ENCODE data around the gene ELOVL7. TPM values are rescaled to one million over a fixed set of nuclear protein-coding genes. Genes with fewer than 3 reads are reported as not detected.

ELOVL7 gene
- polyA plus RNA-seq, 1 of the 3 experiments (the other 2 are of a cell fraction): 0.07 TPM

- 70% methylated on average over 5 of the region's 5 CpGs for WGBS (ENCODE audit: low lambda C conversion rate)
- CTCF ChIA-PET: no interaction called here
- no peaks in the 10 kb centered on the region for H3F3A ChIP-seq (replicated peaks; ENCODE audit: insufficient read depth)
Measured at GRCh38 chr5:60754495-60754894, 89.6 kb downstream of the ELOVL7 start.

More at GRCh38 chr5:60754495-60754894, 89.6 kb downstream of the ELOVL7 start:
- H3K4me2 ChIP-seq: no peak overlapping the region
- no peak overlapping the region for H3K4me3 ChIP-seq (ENCODE audit: low read depth in 2 of 2, low read length in 1 of 2)
- H2AFZ ChIP-seq (ENCODE audit: low read depth): no peak overlapping the region
- no peaks in the 10 kb centered on the region for H3K4me1 ChIP-seq (ENCODE audit: control insufficient read depth in 1 of 2, insufficient read depth in 2 of 2, low read depth in 1 of 2, low read length in 1 of 2)
- POLR2A ChIA-PET: no interaction called here
- no peak overlapping the region for H3K27ac ChIP-seq (ENCODE audit: low read depth in 2 of 2, low read length in 1 of 2)
- H3K9ac ChIP-seq: no peak overlapping the region
- H3K9me2 ChIP-seq: no peaks in the 10 kb centered on the region
- H4K20me1 ChIP-seq (ENCODE audit: insufficient read depth): no peaks in the 10 kb centered on the region
- no peaks in the 10 kb centered on the region for H3K27me3 ChIP-seq (ENCODE audit: insufficient read depth)
- no peak for DNase-seq
- no peaks in the 10 kb centered on the region for H3K36me3 ChIP-seq (replicated peaks in 1 of 2; ENCODE audit: control insufficient read depth in 1 of 2, insufficient read depth in 2 of 2, low read length in 1 of 2)
- H3K9me3 ChIP-seq: no peaks in the 10 kb centered on the region
- no peaks in the 10 kb centered on the region for H3K79me2 ChIP-seq (ENCODE audit: insufficient read depth)
- no peak for TF ChIP-seq EZH2phosphoT487 (IDR thresholded peaks at IDR 0.05; ENCODE audit: borderline replicate concordance, low read depth)
- no peak for TF ChIP-seq CTCF (IDR thresholded peaks at IDR 0.05)
- TF ChIP-seq RCOR1 (IDR thresholded peaks at IDR 0.05; ENCODE audit: low read length): no peak
- TF ChIP-seq, protein P1, sequence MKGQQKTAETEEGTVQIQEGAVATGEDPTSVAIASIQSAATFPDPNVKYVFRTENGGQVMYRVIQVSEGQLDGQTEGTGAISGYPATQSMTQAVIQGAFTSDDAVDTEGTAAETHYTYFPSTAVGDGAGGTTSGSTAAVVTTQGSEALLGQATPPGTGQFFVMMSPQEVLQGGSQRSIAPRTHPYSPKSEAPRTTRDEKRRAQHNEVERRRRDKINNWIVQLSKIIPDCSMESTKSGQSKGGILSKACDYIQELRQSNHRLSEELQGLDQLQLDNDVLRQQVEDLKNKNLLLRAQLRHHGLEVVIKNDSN (IDR thresholded peaks at IDR 0.05; ENCODE audit: borderline replicate concordance, low read depth): no peak
- TF ChIP-seq NFIC (IDR thresholded peaks at IDR 0.05; ENCODE audit: borderline replicate concordance): no peak
- no peak for TF ChIP-seq FOSL2 (IDR thresholded peaks at IDR 0.05; ENCODE audit: borderline replicate concordance, low read depth)
- TF ChIP-seq ELF1 (IDR thresholded peaks at IDR 0.05): no peak
- no peak for TF ChIP-seq POLR2AphosphoS5 (IDR thresholded peaks at IDR 0.05; ENCODE audit: low read depth, low read length)
- TF ChIP-seq GABPA (IDR thresholded peaks at IDR 0.05; ENCODE audit: low read depth): no peak
- TF ChIP-seq, protein P2, sequence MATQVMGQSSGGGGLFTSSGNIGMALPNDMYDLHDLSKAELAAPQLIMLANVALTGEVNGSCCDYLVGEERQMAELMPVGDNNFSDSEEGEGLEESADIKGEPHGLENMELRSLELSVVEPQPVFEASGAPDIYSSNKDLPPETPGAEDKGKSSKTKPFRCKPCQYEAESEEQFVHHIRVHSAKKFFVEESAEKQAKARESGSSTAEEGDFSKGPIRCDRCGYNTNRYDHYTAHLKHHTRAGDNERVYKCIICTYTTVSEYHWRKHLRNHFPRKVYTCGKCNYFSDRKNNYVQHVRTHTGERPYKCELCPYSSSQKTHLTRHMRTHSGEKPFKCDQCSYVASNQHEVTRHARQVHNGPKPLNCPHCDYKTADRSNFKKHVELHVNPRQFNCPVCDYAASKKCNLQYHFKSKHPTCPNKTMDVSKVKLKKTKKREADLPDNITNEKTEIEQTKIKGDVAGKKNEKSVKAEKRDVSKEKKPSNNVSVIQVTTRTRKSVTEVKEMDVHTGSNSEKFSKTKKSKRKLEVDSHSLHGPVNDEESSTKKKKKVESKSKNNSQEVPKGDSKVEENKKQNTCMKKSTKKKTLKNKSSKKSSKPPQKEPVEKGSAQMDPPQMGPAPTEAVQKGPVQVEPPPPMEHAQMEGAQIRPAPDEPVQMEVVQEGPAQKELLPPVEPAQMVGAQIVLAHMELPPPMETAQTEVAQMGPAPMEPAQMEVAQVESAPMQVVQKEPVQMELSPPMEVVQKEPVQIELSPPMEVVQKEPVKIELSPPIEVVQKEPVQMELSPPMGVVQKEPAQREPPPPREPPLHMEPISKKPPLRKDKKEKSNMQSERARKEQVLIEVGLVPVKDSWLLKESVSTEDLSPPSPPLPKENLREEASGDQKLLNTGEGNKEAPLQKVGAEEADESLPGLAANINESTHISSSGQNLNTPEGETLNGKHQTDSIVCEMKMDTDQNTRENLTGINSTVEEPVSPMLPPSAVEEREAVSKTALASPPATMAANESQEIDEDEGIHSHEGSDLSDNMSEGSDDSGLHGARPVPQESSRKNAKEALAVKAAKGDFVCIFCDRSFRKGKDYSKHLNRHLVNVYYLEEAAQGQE (IDR thresholded peaks at IDR 0.05; ENCODE audit: low read depth, low read length): no peak
